Measurements from ENCODE around the gene SEM1. TPM values are rescaled to one million over a fixed set of nuclear protein-coding genes. Genes with fewer than 3 reads are reported as not detected.
A peak's percentile ranks its signal among the peaks of the same experiment; 100 is the strongest.
"Not testable (repeated sequence)": the region's sequence is repeated elsewhere in the genome, so short reads cannot be mapped to it uniquely, and the experiment has no call there.

Gene SEM1
- total and polyA plus RNA-seq, 12 donors = 8.9 to 483 (median 52.6) TPM

DNA sequence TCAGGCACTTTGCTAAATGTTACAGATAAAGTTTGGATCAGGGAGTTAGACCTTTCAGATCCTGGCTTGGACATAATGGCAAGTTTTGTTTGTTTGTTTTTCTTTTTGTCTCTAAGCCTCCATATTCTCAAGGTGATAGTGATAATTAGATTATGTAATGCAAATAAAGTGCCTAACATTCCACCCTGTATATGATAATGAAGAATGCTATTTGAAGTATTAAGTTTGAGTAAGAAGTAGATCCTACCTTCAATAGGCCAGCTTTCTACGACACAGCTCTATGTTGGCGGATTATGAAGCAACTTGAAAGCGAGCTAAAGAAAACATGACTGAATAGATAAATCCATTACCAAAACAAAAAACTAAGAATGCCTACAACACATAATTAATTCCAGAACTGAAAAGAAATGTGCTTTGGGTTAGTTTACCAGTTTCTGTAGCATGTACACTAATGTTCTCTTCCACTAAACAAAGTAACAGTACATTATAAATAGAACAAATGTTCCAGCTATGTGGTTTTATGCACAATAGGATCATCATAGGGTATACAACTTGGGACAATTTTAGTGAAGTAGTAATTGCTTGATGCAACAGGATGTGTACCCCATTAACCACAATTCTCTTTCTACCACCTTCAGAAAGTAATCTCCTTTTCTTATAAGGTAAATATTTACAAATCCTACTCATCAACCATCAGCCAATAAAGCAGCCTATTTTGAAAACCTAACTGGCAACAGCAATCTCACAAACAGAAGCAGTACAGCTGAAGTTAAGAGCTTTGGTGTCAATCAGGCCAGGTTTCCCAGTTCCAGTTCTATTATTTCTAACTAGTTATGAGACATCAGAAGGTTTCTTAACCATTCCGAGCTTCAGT, 1.5 kb downstream of the SEM1 start:
- intact Hi-C loops (cut with DNase I) = no loop called here
- H3K27me3 ChIP-seq = no peaks in the 10 kb centered on the region
- no peaks in the 10 kb centered on the region for H3K36me3 ChIP-seq (replicated peaks in 1 of 2)
- H3K9me3 ChIP-seq (replicated peaks in 1 of 3) = no peaks in the 10 kb centered on the region
- DNase-seq = no peak
- 91 to 94% (median 93%) methylated on average over 4 of the region's 4 CpGs for WGBS, 4 donors
- peak overlapping the region in 1 of 4 donors; percentile 61 for H3K4me3 ChIP-seq
- TF ChIP-seq, protein P1, sequence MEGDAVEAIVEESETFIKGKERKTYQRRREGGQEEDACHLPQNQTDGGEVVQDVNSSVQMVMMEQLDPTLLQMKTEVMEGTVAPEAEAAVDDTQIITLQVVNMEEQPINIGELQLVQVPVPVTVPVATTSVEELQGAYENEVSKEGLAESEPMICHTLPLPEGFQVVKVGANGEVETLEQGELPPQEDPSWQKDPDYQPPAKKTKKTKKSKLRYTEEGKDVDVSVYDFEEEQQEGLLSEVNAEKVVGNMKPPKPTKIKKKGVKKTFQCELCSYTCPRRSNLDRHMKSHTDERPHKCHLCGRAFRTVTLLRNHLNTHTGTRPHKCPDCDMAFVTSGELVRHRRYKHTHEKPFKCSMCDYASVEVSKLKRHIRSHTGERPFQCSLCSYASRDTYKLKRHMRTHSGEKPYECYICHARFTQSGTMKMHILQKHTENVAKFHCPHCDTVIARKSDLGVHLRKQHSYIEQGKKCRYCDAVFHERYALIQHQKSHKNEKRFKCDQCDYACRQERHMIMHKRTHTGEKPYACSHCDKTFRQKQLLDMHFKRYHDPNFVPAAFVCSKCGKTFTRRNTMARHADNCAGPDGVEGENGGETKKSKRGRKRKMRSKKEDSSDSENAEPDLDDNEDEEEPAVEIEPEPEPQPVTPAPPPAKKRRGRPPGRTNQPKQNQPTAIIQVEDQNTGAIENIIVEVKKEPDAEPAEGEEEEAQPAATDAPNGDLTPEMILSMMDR (IDR thresholded peaks at IDR 0.05) = no peak
- TF ChIP-seq POLR2A (IDR thresholded peaks at IDR 0.05) = no peak
- H3K27ac ChIP-seq = no peak overlapping the region
- H3K4me1 ChIP-seq (replicated peaks in 1 of 2) = peaks cover 4 to 35% of the 10 kb centered on the region in 2 donors

DNA sequence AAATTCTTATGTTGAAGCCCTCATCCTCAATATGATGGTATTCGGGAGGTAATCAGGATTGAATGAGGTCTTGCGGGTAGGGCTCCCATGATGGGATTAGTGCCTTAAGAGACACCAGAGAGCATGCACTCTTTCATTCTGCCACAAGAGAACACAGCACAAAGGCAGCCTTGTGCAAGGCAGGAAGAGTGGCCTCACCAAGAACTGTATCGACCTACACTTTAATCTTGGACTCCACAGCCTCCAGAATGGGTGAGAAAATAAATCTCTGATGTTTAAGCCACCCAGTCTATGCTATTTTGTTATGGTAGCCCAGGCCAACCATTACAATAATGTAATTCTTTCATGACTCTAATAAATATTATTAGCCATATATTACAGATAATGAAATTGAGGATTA, 8.4 kb downstream of the SEM1 start:
- DNase-seq = no peak
- TF ChIP-seq POLR2A (IDR thresholded peaks at IDR 0.05) = no peak
- TF ChIP-seq, protein P1 (IDR thresholded peaks at IDR 0.05) = no peak
- Histone ChIP-seq H3K9me3 (replicated peaks in 1 of 3) (no peaks in the 10 kb centered on the region), H3K4me1 (replicated peaks in 1 of 2) (peaks cover 12 to 24% of the 10 kb centered on the region in 2 donors), H3K27ac (no peak overlapping the region), H3K36me3 (replicated peaks in 1 of 2) (no peaks in the 10 kb centered on the region), H3K27me3 (no peaks in the 10 kb centered on the region), H3K4me3 (no peak overlapping the region)
- intact Hi-C loops (cut with DNase I) = no loop called here
- WGBS, 4 donors = 88 to 95% (median 92%) methylated on average over 3 of the region's 3 CpGs

DNA sequence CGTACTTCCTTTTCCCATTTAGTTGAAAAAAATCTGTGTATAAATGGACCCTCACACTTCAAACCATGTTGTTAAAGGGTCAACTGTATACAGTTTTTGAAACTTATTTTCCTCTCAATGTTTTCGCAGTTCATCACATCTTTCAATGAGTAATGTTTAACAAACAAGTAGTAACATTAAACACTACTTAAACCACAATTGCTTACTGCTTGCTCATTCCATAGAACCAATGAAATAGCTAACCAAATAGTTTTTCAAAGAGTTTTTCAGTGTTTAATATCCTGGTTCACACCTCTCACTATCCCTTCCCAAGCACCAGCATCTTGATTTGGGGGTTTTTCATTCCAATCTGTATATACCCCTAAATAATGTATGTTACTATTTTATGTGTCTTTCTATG, 9.1 kb downstream of the SEM1 start:
- Histone ChIP-seq H3K4me1 (replicated peaks in 1 of 2) (peaks cover 14 to 32% of the 10 kb centered on the region in 2 donors), H3K27me3 (no peaks in the 10 kb centered on the region), H3K9me3 (replicated peaks in 1 of 3) (no peaks in the 10 kb centered on the region), H3K36me3 (replicated peaks in 1 of 2) (no peaks in the 10 kb centered on the region), H3K27ac (no peak overlapping the region), H3K4me3 (no peak overlapping the region)
- TF ChIP-seq, protein P1 (IDR thresholded peaks at IDR 0.05) = no peak
- no peak for TF ChIP-seq POLR2A (IDR thresholded peaks at IDR 0.05)
- WGBS, 4 donors = 87 to 100% (median 96%) methylated on average over 2 of the region's 2 CpGs
- no peak for DNase-seq
- intact Hi-C loops (cut with DNase I) = no loop called here

DNA sequence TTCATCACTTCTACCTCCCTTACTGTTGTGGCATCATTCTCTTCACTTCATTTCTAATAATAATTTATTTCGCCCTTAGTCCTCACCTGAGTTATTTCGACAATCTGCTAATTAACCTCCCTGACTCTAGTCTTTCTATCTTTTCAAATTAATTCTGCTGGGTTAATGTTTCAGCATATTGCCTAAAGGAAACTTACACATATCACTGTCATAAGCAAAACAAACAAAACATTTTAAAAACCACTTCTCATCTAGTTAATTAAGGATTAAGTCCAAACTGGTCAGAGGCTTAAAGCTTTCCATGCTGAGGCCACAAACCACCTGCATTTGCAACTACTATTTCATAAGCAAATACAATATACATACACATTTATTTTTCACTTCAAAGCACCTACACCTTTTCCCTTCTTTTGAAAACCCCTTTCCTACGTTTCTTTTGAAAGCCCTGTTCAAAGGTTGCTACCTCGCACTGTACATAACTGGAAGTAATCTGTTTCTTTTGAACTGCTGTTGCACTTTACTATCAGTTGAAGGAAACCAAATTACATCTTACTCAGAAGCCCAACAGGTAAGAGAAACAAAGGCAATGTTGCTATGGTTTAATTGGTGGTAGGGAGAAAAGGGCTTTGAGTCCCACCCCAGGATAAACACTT, 10.3 kb downstream of the SEM1 start:
- no peak overlapping the region for H3K4me3 ChIP-seq
- intact Hi-C loops (cut with DNase I) = no loop called here
- TF ChIP-seq, protein P1 (IDR thresholded peaks at IDR 0.05) = no peak
- TF ChIP-seq POLR2A (IDR thresholded peaks at IDR 0.05) = no peak
- no peaks in the 10 kb centered on the region for H3K27me3 ChIP-seq
- DNase-seq = no peak
- no peaks in the 10 kb centered on the region for H3K36me3 ChIP-seq (replicated peaks in 1 of 2)
- peaks cover 17 to 31% of the 10 kb centered on the region in 2 donors for H3K4me1 ChIP-seq (replicated peaks in 1 of 2)
- H3K27ac ChIP-seq = no peak overlapping the region
- WGBS, 4 donors = 92 to 95% (median 94%) methylated on average over 4 of the region's 4 CpGs
- no peaks in the 10 kb centered on the region for H3K9me3 ChIP-seq (replicated peaks in 1 of 3)

DNA sequence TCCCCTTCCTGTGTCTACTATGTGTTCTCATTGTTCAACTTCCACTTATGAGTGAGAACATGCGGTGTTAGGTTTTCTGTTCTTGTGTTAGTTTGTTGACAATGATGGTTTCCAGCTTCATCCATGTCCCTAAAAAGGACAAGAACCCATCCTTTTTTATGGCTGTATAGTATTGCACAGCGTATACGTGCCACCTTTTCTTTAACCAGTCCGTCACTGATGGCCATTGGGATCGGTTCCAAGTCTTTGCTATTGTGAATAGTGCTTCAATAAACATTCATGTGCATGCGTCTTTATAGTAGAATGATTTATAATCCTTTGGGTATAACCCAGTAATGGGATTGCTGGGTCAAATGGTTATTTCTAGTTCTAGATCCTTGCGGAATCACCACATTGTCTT, 11.2 kb downstream of the SEM1 start:
- DNase-seq; H3K9me3 ChIP-seq (replicated peaks in 1 of 3); intact Hi-C loops (cut with DNase I); H3K4me3 ChIP-seq; H3K36me3 ChIP-seq (replicated peaks in 1 of 2); H3K27me3 ChIP-seq; H3K27ac ChIP-seq: not testable (repeated sequence)
- peaks cover 17 to 27% of the 10 kb centered on the region in 2 donors for H3K4me1 ChIP-seq (replicated peaks in 1 of 2)
- WGBS, 4 donors = 85 to 98% (median 94%) methylated on average over 7 of the region's 7 CpGs

All from adrenal gland (tissue), 12 donors.